ENCODE data around the gene PHF23.

Gene PHF23

DNA sequence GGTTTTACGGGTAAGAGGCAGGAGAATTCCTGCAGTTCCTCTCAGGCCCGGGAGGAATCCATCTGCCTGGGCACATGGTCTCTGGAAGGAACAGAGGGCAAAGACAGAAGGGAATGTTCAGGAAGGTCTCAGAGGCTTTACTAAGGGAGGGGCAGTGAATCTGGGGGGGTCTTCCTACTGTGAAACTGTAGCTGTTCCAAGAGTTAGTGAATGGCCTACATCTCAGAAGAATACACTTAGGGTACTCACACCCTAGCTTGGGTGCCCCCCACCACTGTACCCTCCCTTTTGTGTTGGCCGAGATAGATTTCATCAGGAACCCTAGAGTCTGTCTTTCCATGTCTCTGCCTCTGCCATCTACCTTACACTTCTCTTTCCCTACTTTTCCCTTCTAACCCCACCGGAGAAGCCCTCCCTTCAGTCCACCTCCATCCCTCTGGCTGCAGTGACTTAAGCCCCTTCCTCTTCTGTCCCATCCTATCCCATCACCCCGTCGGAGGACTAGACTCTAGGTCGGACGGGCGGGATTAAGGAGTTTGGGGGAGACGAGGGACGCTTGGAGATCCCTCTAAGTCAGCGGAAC, 19.9 kb downstream of the PHF23 start:
- no CpG with 5 or more reads among the region's 12 CpGs for WGBS (ENCODE audit: extremely low coverage, insufficient coverage, insufficient read length)
- Histone ChIP-seq H3K9me3 (ENCODE audit: insufficient read depth, low read depth, low read length) (no peaks in the 10 kb centered on the region), H3K4ac (ENCODE audit: low read depth, low read length) (peak overlapping the region; percentile 29), H3K79me2 (ENCODE audit: control insufficient read depth, insufficient read depth, low read length, poor library complexity) (peaks cover 10% of the 10 kb centered on the region), H2AK5ac (ENCODE audit: low read length) (peak overlapping the region; percentile 44), H3K27me3 (ENCODE audit: insufficient read depth, low read length) (no peaks in the 10 kb centered on the region), H4K12ac (ENCODE audit: low read depth, low read length) (peak overlapping the region; percentile 63), H3K36me3 (ENCODE audit: control insufficient read depth in 1 of 2, insufficient read depth in 2 of 2, low read length in 2 of 2) (peaks cover 35 to 37% of the 10 kb centered on the region in 2 experiments), H3K14ac (ENCODE audit: low read length) (peak overlapping the region; percentile 70), H3K9ac (ENCODE audit: low read length) (no peak overlapping the region), H3K4me1 (ENCODE audit: control insufficient read depth in 1 of 2, insufficient read depth in 2 of 2, low read length in 2 of 2) (peaks cover 50 to 63% of the 10 kb centered on the region in 2 experiments), H3K4me3 (ENCODE audit: low read depth, low read length) (peak overlapping the region; percentile 97), H4K91ac (ENCODE audit: low read depth, low read length) (peak overlapping the region; percentile 99), H3K18ac (ENCODE audit: low read length) (peak overlapping the region; percentile 71), H2AFZ (ENCODE audit: insufficient read depth, low read length, poor library complexity) (peak overlapping the region; percentile 21), H3K23ac (ENCODE audit: low read length) (no peak overlapping the region), H3K4me2 (ENCODE audit: low read length) (peak overlapping the region; percentile 85), H4K8ac (ENCODE audit: low read depth, low read length) (peak overlapping the region; percentile 68), H2BK12ac (ENCODE audit: low read length) (peak overlapping the region; percentile 32), H2BK5ac (ENCODE audit: low read depth, low read length, poor library complexity) (no peak overlapping the region), H3K27ac (ENCODE audit: low read depth, low read length) (peak overlapping the region; percentile 24), H2BK120ac (ENCODE audit: insufficient read depth, low read length, poor library complexity) (peak overlapping the region; percentile 50), H3K79me1 (ENCODE audit: low read length) (peaks cover 26% of the 10 kb centered on the region)
- no peak for DNase-seq

DNA sequence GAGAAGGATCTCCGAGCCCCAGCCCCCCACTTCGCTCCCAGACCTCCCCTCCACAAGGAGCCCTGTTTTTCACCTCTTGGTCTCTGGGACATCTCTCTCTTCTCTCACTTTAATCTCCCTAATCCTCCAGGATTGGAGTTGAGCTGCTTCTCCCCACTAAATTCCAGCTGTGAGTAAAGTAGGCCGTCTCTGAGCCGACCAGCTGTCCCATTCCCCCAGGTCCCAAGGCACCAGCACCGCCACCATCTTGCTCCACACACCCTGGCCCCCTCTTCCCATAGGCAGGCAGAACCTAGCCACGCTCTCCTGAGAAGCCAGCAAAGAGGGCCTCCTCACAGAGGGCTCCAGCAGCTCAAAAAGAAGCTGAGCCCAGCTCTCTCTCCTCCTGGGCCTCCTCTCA, 20.5 kb downstream of the PHF23 start:
- Histone ChIP-seq H4K91ac (ENCODE audit: low read depth, low read length) (peak overlapping the region; percentile 73), H3K36me3 (ENCODE audit: control insufficient read depth in 1 of 2, insufficient read depth in 2 of 2, low read length in 2 of 2) (peaks cover 29 to 32% of the 10 kb centered on the region in 2 experiments), H4K12ac (ENCODE audit: low read depth, low read length) (no peak overlapping the region), H3K79me2 (ENCODE audit: control insufficient read depth, insufficient read depth, low read length, poor library complexity) (peaks cover 10% of the 10 kb centered on the region), H4K8ac (ENCODE audit: low read depth, low read length) (peak overlapping the region; percentile 32), H3K4me2 (ENCODE audit: low read length) (no peak overlapping the region), H3K79me1 (ENCODE audit: low read length) (peaks cover 26% of the 10 kb centered on the region), H3K4me1 (ENCODE audit: control insufficient read depth in 1 of 2, insufficient read depth in 2 of 2, low read length in 2 of 2) (peaks cover 48 to 66% of the 10 kb centered on the region in 2 experiments), H2AFZ (ENCODE audit: insufficient read depth, low read length, poor library complexity) (peak overlapping the region; percentile 21), H3K27ac (ENCODE audit: low read depth, low read length) (no peak overlapping the region), H2BK120ac (ENCODE audit: insufficient read depth, low read length, poor library complexity) (no peak overlapping the region), H2BK5ac (ENCODE audit: low read depth, low read length, poor library complexity) (no peak overlapping the region), H3K27me3 (ENCODE audit: insufficient read depth, low read length) (no peaks in the 10 kb centered on the region), H3K14ac (ENCODE audit: low read length) (no peak overlapping the region), H3K18ac (ENCODE audit: low read length) (no peak overlapping the region), H2BK12ac (ENCODE audit: low read length) (peak overlapping the region; percentile 82), H3K9me3 (ENCODE audit: insufficient read depth, low read depth, low read length) (no peaks in the 10 kb centered on the region), H3K4ac (ENCODE audit: low read depth, low read length) (no peak overlapping the region), H2AK5ac (ENCODE audit: low read length) (peak overlapping the region; percentile 54), H3K4me3 (ENCODE audit: low read depth, low read length) (no peak overlapping the region), H3K9ac (ENCODE audit: low read length) (no peak overlapping the region), H3K23ac (ENCODE audit: low read length) (no peak overlapping the region)
- WGBS (ENCODE audit: extremely low coverage, insufficient coverage, insufficient read length), result no CpG with 5 or more reads among the region's 6 CpGs
- no peak for DNase-seq

DNA sequence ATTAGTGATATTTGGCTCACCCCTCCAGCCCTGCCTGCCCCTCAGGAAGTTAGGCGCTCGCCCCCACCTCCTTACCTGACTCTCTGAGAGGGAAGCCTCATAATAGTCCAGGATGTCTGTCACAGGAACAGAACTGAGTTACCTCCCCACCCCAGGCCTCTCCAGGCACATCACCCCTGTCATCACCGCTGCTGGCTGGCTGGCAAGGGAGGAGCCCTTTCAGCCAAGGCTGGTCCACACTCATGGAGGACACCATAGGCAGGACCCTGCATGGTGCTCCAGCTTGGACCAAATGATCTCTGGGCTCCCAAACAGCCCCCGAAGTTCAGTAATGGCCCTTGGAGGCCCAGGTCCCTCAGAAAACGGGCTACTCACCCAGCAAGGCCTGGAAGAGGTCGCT, 21.1 kb downstream of the PHF23 start:
- peak overlapping the region; percentile 73 for H4K91ac ChIP-seq (ENCODE audit: low read depth, low read length)
- no peaks in the 10 kb centered on the region for H3K9me3 ChIP-seq (ENCODE audit: insufficient read depth, low read depth, low read length)
- no peak overlapping the region for H3K9ac ChIP-seq (ENCODE audit: low read length)
- H2AK5ac ChIP-seq (ENCODE audit: low read length), result peak overlapping the region; percentile 86
- H3K4me1 ChIP-seq (ENCODE audit: control insufficient read depth in 1 of 2, insufficient read depth in 2 of 2, low read length in 2 of 2), result peaks cover 47 to 63% of the 10 kb centered on the region in 2 experiments
- H2AFZ ChIP-seq (ENCODE audit: insufficient read depth, low read length, poor library complexity), result no peak overlapping the region
- H3K79me2 ChIP-seq (ENCODE audit: control insufficient read depth, insufficient read depth, low read length, poor library complexity), result peaks cover 10% of the 10 kb centered on the region
- peak overlapping the region; percentile 58 for H4K12ac ChIP-seq (ENCODE audit: low read depth, low read length)
- H3K79me1 ChIP-seq (ENCODE audit: low read length), result peaks cover 26% of the 10 kb centered on the region
- peak overlapping the region; percentile 80 for H2BK12ac ChIP-seq (ENCODE audit: low read length)
- DNase-seq, result no peak
- H3K14ac ChIP-seq (ENCODE audit: low read length), result peak overlapping the region; percentile 54
- H3K27me3 ChIP-seq (ENCODE audit: insufficient read depth, low read length), result no peaks in the 10 kb centered on the region
- H4K8ac ChIP-seq (ENCODE audit: low read depth, low read length), result peak overlapping the region; percentile 68
- H3K4me2 ChIP-seq (ENCODE audit: low read length), result no peak overlapping the region
- H3K23ac ChIP-seq (ENCODE audit: low read length), result no peak overlapping the region
- H2BK120ac ChIP-seq (ENCODE audit: insufficient read depth, low read length, poor library complexity), result peak overlapping the region; percentile 18
- H3K4me3 ChIP-seq (ENCODE audit: low read depth, low read length), result no peak overlapping the region
- no peak overlapping the region for H3K18ac ChIP-seq (ENCODE audit: low read length)
- no CpG with 5 or more reads among the region's 6 CpGs for WGBS (ENCODE audit: extremely low coverage, insufficient coverage, insufficient read length)
- no peak overlapping the region for H3K27ac ChIP-seq (ENCODE audit: low read depth, low read length)
- H3K36me3 ChIP-seq (ENCODE audit: control insufficient read depth in 1 of 2, insufficient read depth in 2 of 2, low read length in 2 of 2), result peaks cover 23 to 26% of the 10 kb centered on the region in 2 experiments
- H3K4ac ChIP-seq (ENCODE audit: low read depth, low read length), result peak overlapping the region; percentile 28
- no peak overlapping the region for H2BK5ac ChIP-seq (ENCODE audit: low read depth, low read length, poor library complexity)

DNA sequence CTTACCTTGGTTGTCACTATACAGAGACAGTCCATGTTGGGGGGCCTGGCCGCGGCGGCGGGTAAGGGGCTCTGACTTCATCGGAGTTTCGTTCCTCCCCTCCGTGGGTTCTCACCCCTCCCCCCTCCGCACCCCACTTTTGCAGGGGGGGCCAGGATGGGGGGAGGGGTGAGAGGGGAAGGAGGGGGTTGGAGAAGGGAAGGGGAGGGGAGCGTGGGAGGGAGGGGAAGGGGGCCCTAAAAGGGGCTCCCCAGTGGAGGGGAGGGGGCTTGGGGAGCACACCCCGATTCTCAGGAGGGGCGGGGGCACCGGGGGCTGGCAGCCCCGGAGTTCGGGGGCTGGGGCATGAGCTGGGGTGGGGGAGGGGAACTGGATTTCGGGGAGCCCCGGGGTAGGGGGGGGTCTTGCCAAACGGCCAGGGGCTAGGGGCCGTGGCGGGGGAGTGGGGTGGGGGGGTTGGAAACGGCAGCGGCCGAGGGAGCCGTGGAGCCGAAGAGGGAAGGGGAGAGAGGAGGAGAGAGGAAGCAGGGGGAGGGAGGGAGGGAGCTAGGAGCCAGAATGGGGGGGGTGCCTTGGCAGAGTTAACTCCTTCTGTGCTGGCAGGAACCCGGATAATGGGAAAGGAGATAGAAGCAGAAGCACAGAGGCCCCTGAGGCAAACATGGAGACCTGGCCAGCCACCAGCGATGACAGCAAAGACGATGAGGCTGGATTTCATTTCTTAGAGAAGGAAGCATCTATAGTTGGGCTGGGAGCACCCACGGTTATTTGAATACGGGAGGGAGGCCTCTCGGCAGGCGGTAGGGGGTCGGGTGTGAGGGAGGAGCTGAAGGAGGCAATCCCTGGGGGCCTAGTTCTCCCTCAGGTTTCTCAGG, 21.9 kb downstream of the PHF23 start:
- Histone ChIP-seq H2BK120ac (ENCODE audit: insufficient read depth, low read length, poor library complexity) (peak overlapping the region; percentile 16), H3K4me3 (ENCODE audit: low read depth, low read length) (peak overlapping the region; percentile 16), H3K14ac (ENCODE audit: low read length) (no peak overlapping the region), H4K12ac (ENCODE audit: low read depth, low read length) (no peak overlapping the region), H3K79me2 (ENCODE audit: control insufficient read depth, insufficient read depth, low read length, poor library complexity) (peaks cover 10% of the 10 kb centered on the region), H2BK12ac (ENCODE audit: low read length) (peak overlapping the region; percentile 80), H3K79me1 (ENCODE audit: low read length) (peaks cover 26% of the 10 kb centered on the region), H3K36me3 (ENCODE audit: control insufficient read depth in 1 of 2, insufficient read depth in 2 of 2, low read length in 2 of 2) (peaks cover 15 to 18% of the 10 kb centered on the region in 2 experiments), H3K9me3 (ENCODE audit: insufficient read depth, low read depth, low read length) (no peaks in the 10 kb centered on the region), H3K4ac (ENCODE audit: low read depth, low read length) (peak overlapping the region; percentile 28), H3K4me2 (ENCODE audit: low read length) (peak overlapping the region; percentile 60), H2AFZ (ENCODE audit: insufficient read depth, low read length, poor library complexity) (no peak overlapping the region), H4K91ac (ENCODE audit: low read depth, low read length) (peak overlapping the region; percentile 73), H3K27ac (ENCODE audit: low read depth, low read length) (no peak overlapping the region), H3K9ac (ENCODE audit: low read length) (no peak overlapping the region), H3K4me1 (ENCODE audit: control insufficient read depth in 1 of 2, insufficient read depth in 2 of 2, low read length in 2 of 2) (peaks cover 44 to 55% of the 10 kb centered on the region in 2 experiments), H4K8ac (ENCODE audit: low read depth, low read length) (peak overlapping the region; percentile 68), H3K23ac (ENCODE audit: low read length) (no peak overlapping the region), H2BK5ac (ENCODE audit: low read depth, low read length, poor library complexity) (peak overlapping the region; percentile 11), H2AK5ac (ENCODE audit: low read length) (peak overlapping the region; percentile 86), H3K27me3 (ENCODE audit: insufficient read depth, low read length) (no peaks in the 10 kb centered on the region), H3K18ac (ENCODE audit: low read length) (peak overlapping the region; percentile 5)
- no CpG with 5 or more reads among the region's 32 CpGs for WGBS (ENCODE audit: extremely low coverage, insufficient coverage, insufficient read length)
- DNase-seq, result no peak

Measured in trophoblast cell (in vitro differentiated cells and primary cell).